GM06990 (cell line): Measurements from ENCODE around the gene MCRIP1.
A peak's percentile ranks its signal among the peaks of the same experiment; 100 is the strongest.

ENCODE experiments used
- DNase-seq: peaks from one replicate; pipeline ENCODE4 v3.0.0-alpha.2; 2011; ENCODE audit not compliant: insufficient read length; ENCODE audit errors: extremely low read depth
- H3K27me3 ChIP-seq: replicated peaks from 2 replicates; pipeline ENCODE4 v1.6.0; 2011; ENCODE audit warnings: low read length; ENCODE audit not compliant: control insufficient read depth, insufficient read depth
- H3K36me3 ChIP-seq: 2 replicates; pipeline ENCODE4 v1.5.1; 2011; ENCODE audit warnings: low read length; ENCODE audit not compliant: control insufficient read depth, insufficient read depth
- H3K4me3 ChIP-seq: replicated peaks from 2 replicates; pipeline ENCODE4 v1.5.1; 2011; ENCODE audit warnings: low read depth, mild to moderate bottlenecking, control low read depth, low read length
- CTCF ChIP-seq: IDR thresholded peaks from 2 replicates; pipeline ENCODE4 v1.5.1; 2011; ENCODE audit warnings: low read length, control low read depth, mild to moderate bottlenecking, inconsistent platforms; ENCODE audit not compliant: insufficient read depth, poor library complexity, severe bottlenecking

The MCRIP1 gene

GRCh38 chr17:81825841-81826466 lies 7.1 kb downstream of the MCRIP1 start:
- no peaks in the 10 kb centered on the region for H3K27me3 ChIP-seq
- H3K4me3 ChIP-seq: no peak overlapping the region
- no peak for DNase-seq
- peak; percentile 15 for TF ChIP-seq CTCF
- H3K36me3 ChIP-seq: no peaks in the 10 kb centered on the region; the same call in 1 of the 2 replicates

GRCh38 chr17:81824595-81824994 lies 8.5 kb downstream of the MCRIP1 start:
- no peak for DNase-seq
- Histone ChIP-seq H3K36me3 (no peaks in the 10 kb centered on the region; the same call in 1 of the 2 replicates), H3K27me3 (no peaks in the 10 kb centered on the region), H3K4me3 (no peak overlapping the region)
- TF ChIP-seq CTCF: no peak

DNA sequence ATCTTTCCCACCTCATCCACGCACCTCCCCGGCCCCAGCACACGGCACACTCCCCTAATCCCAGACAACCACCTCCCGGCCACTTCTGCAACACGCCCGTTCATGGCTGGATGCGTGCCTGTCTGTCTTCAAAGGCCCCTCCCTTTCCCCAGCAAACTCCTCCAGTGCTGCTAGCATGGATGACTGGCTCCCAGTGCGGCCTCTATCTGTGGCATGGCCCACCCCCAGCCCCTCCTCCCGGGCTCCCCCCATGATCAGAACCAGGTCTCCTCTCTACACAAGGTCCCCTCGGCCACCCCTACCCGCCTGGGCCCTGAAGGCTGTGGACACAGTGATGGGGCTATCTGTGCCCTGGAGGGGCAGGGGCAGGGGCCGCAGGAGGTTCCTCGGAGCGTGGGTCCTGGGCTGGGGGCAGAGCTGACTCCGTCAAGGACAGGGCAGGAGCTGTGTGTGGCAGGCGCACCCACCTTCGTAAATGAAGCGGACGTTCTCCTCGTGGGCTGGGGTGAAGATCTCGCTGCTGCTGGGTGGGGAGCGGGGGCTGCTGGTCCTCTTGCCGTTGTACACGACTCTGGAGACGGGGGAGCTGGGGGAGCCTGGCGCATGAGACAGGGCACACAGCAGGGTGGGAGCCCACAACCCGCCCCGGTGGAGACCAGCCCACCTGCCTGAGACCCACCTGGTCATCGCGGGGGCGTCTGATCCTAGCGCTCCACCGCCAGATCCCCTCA lies 9.1 kb downstream of the MCRIP1 start:
- Histone ChIP-seq H3K36me3 (no peaks in the 10 kb centered on the region; the same call in 1 of the 2 replicates), H3K27me3 (no peaks in the 10 kb centered on the region), H3K4me3 (no peak overlapping the region)
- no peak for TF ChIP-seq CTCF
- DNase-seq: no peak

DNA sequence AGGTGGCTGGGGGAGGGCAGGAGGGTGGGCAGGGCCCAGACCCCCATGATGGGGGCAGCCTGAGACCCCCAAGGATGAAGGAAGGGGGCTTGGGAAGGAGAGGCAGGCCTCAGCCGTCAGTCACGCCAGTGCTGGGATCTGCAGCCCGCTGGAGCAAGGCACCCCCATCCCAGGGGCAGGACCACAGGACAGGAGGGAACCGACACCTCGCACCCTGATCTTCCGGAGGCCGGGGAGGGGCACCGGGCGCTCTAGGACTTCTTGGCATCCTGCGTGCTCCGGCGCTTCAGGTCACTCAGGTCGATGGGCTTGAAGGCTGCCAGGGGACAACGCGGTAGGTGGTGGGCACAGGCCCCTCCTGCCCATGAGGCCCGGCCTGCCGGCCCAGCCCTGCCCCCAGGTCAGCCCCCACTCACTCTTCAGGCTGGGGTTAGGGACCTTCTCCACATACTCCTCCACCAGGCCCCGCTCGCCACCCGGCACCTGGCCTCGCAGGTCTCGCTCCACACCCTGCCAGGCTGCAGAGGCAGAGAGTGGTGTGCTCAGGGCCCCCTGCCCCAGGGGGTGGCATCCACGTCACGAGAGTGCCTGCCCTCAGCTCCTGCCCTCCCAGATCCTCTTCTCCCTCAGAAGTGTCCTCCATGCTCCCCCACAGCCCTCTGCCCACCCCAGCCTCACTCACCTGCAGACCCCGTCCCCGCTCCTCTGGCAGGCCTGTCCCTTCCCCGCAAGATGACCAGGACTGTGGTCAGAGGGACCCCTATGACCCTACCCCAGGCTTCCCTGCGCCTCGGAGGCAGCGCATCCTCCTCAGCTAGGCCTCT lies 9.9 kb downstream of the MCRIP1 start:
- Histone ChIP-seq H3K4me3 (no peak overlapping the region), H3K27me3 (no peaks in the 10 kb centered on the region), H3K36me3 (no peaks in the 10 kb centered on the region; the same call in 1 of the 2 replicates)
- no peak for TF ChIP-seq CTCF
- DNase-seq: no peak

DNA sequence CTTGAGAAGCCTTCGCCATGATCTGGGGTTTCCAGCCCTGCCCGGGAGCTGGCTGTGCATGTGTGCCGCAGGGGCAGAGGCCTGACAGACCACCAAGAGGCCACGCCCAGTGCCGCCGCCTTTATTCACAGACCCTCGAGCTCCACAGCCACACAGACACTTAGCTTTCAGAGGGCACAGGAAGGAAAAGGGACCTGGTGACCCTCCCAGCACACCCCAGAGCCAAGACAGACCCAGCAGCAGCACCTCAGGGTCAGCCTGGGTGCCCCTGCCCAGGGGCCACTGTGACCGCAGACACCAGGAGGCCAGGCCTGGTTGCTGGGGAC lies 10.8 kb downstream of the MCRIP1 start:
- H3K36me3 ChIP-seq: no peaks in the 10 kb centered on the region; the same call in 1 of the 2 replicates
- no peak for DNase-seq
- no peak for TF ChIP-seq CTCF
- no peaks in the 10 kb centered on the region for H3K27me3 ChIP-seq
- H3K4me3 ChIP-seq: no peak overlapping the region
